22Rv1 (cell line): ENCODE results near the gene ATP8B4.

ENCODE experiments used
- H3K27ac ChIP-seq: fragments of 450-650 bp; 2 replicates; pipeline ENCODE4 v1.5.1; 2017
- ZFX ChIP-seq: fragments of 450-650 bp; IDR thresholded peaks from 2 replicates; pipeline ENCODE4 v1.6.1; 2017; ENCODE audit warnings: antibody characterized with exemption, borderline replicate concordance
- TF ChIP-seq, protein P1 (sequence below): fragments of 450-650 bp; IDR thresholded peaks from 2 replicates; pipeline ENCODE4 v1.5.1; 2017; ENCODE audit warnings: mild to moderate bottlenecking

ATP8B4 gene

DNA sequence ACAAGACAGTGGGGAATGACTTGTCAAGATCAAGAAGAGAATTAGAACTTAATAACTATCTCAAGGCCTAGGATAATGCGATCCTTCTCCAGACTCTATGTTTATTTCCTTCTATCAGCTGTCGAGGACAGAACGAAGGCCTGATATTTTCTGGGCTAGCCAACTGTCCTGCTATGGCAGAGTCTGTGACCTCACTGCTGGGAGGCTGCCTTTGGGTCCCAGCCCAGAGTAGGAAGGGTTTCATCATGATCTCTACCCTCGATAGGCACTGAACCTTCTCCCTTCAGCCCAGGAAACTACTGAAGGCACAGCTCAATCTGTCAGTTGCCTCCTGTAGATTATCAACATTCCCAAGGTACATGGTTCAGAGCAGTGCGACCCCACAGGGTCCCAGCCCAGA lies 237.2 kb downstream of the ATP8B4 start:
- H3K27ac ChIP-seq: no peak overlapping the region
- TF ChIP-seq ZFX: no peak
- TF ChIP-seq, protein P1, sequence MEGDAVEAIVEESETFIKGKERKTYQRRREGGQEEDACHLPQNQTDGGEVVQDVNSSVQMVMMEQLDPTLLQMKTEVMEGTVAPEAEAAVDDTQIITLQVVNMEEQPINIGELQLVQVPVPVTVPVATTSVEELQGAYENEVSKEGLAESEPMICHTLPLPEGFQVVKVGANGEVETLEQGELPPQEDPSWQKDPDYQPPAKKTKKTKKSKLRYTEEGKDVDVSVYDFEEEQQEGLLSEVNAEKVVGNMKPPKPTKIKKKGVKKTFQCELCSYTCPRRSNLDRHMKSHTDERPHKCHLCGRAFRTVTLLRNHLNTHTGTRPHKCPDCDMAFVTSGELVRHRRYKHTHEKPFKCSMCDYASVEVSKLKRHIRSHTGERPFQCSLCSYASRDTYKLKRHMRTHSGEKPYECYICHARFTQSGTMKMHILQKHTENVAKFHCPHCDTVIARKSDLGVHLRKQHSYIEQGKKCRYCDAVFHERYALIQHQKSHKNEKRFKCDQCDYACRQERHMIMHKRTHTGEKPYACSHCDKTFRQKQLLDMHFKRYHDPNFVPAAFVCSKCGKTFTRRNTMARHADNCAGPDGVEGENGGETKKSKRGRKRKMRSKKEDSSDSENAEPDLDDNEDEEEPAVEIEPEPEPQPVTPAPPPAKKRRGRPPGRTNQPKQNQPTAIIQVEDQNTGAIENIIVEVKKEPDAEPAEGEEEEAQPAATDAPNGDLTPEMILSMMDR: no peak

DNA sequence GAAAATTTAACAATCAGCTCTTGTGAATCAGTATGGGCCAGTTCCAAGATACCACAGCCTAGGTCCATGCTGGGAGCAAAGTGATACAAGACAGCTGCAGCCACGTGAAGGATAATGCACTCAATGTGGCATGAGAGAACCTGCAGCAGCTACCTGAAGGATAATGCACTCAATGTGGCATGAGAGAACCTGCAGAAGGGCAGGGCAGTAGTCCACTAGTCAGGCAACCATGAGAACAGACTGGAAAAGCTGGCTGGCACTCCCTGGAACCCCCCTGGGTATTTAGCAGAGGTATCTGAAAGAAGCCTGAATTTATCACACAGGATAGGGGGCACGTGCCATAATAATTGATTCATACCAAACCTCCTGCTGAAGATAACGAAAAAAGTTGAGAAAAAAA lies 237.6 kb downstream of the ATP8B4 start:
- TF ChIP-seq, protein P1: no peak
- no peak for TF ChIP-seq ZFX
- no peak overlapping the region for H3K27ac ChIP-seq

DNA sequence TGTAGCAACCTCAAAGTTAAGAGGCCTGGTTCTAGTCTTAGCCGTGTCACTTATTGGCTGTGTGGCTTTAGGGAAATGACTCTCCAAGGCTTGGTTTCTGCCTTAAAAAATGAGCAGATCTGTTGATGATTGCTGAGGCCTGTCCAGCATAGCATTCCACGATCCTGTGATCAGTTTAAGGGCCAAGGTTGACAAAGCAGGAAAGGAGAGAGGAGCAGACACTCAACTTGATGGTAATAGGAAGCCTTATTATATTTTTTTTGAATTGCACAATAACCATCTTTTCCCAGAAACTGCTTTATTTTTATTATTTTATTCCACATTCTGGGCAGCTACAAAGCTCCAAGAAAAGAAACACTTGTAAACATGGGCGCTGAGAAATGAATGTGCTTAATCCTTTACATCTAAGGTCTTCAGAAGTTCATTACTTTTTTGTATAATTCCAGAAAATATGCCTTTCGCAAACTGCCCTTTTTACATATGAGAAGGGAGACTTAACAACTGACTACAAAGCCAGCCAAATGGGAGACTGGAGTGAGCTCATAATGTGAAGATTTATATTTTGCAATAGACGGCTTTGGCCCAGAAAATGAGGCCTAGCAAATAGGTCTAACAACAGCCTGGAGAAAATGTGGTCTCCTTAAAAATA lies 241.0 kb downstream of the ATP8B4 start:
- H3K27ac ChIP-seq: no peak overlapping the region

DNA sequence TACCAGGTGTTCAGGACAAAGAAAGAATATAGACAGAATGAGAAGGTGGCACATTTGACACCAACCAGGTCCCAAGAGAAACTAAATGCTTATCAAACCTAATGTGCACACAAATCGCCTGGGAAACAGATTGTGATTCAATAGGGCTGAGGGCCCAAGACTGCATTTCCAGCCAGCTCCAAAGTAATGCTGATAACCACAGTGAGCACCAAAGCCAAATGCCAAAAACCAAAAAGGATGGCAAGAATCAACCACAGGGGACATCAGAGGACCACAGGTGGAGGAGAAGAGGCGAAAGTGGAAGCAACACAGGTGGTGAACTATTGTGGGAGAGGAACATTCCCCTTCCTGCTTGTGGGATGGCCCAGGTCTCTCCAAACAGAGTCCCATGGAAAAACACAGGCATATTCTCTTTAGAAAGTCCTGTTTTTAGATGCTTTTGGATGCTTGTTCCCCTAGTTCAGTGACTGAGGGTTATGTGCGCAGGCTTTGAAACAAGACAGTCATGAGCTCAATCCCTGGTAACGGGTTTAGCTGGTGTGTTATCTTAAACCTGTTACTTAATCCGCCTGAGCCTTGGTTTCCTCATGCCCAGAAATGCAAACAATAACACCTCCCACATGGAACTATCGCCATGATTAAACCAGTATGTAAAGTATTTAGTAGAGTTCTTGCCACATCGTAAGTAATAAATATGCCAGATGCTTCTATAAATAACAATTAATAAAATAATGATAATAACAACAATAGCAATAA lies 241.7 kb downstream of the ATP8B4 start:
- no peak for TF ChIP-seq ZFX
- TF ChIP-seq, protein P1: peak; percentile 8; the same call in 1 of the 2 replicates
- H3K27ac ChIP-seq: no peak overlapping the region

More for the DNA sequence above, 241.0 kb downstream of the ATP8B4 start:
- no peak for TF ChIP-seq ZFX
- TF ChIP-seq, protein P1: no peak

GRCh38 chr15:49876401-49877038 lies 242.5 kb downstream of the ATP8B4 start:
- no peak overlapping the region for H3K27ac ChIP-seq
- no peak for TF ChIP-seq ZFX
- TF ChIP-seq, protein P1: peak; percentile 50

DNA sequence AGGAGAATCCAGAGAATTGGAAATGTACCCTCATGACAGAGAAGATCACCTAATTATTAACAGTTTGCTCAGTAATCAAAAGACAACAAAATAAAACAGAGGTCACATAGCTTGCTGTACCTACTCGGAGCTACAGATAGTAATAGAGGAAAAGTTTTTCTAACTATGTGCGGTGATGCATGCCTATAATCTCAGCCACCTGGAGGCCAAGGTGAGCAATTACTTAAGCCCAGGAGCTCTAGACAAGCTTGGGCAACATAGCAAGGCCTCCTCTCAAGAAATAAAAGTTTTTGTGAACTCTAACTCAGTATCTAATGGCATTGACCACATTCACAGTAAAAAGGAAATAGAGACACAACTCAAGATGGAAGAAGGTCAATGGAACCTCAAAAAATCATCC lies 243.6 kb downstream of the ATP8B4 start:
- H3K27ac ChIP-seq: no peak overlapping the region
- TF ChIP-seq, protein P1: peak; percentile 24; the same call in 1 of the 2 replicates
- TF ChIP-seq ZFX: no peak
